Medulla oblongata (tissue), 1 donor: ENCODE results near the gene TEX29.

Experiments
- DNase-seq: peaks from one replicate; pipeline ENCODE4 v3.0.0-alpha.2; 2015; ENCODE audit errors: extremely low spot score

TEX29 gene

GRCh38 chr13:111319998-111320911 is at the start of gene TEX29:
TSS of gene TEX29 (plus strand) at chr13:111320642. CDS start at chr13:111320891, 249 bp downstream.
- DNase-seq = no peak

DNA sequence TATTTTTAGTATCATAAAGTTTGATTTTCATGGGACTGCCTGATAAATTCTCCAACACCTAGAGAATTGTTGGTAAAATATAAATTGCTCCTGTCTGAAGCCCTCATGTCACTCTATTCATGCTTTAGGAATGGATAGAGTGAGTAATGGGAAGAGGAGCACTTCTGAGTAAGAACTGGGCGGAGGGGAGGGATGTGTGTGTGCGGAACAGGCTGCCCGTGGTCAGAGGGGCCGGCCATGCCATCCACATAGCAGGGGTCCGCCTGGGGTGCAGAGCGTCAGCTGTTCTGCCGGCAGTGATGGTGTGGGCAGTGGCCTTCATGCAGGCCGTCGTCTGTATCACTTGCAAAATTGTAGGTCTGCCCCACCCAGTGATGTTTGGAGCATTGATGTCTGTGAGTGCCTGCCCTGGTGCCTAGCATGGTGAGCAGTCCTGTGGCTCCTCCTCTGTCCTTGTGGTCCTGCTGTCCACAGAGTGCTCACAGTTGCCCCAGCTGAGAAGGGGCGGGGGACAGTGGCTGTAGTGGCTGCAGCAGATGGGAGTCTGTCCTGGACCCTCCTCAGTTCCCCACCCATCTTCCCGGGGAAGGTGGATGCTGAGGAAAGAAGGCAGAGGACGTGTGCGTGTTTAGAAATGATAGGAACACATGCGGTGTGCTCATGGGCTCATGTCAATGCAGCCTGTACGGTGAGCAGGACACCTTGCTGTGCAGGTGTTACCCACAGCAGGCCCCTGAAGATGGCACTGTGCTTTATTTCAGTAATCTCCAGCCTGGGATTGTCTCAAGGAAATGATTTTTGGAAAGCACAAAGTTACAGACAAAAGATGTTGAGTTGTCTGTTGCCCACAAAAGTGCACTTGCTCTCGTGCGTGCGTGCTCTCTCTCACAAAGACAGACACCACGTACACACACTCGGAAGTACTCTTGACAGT is 49.4 kb upstream of the TEX29 start:
- DNase-seq = no peak

DNA sequence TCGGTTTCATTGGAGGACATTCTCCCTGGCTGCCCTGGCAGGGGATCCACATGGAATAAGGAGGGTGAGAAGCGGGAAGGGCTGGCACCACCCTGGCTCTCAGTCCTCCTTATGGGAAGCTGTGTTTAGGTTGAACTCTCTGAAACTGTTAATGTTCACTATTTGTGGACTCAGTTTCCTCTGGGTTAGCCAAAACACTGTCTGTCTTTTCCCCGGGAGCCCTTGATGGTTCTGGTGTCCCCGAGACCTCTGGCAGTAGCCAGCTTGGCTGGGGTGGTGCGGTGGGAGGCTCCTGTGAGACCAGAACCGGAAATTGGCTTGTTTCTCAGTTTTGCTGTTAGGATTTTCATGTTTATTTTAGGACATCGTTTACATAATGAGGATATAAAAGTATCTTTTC is 48.3 kb upstream of the TEX29 start:
- DNase-seq = no peak

DNA sequence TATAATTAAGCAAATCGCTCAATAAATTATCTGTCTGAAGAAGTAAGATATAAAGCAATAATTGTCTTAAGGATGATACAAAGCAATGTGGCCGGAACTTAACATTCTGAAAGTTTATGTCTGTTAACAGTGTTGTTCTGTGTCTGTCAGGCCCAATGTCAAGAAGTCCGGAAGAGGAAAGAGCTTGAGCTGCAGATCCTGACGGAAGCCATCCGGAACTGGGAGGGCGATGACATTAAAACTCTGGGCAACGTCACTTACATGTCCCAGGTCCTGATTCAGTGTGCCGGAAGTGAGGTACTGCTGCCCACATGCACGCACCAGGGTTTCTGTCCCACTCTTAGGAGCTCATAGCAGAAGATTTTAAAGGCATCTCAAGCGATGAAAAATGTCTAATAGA is 45.1 kb upstream of the TEX29 start:
- DNase-seq = no peak

DNA sequence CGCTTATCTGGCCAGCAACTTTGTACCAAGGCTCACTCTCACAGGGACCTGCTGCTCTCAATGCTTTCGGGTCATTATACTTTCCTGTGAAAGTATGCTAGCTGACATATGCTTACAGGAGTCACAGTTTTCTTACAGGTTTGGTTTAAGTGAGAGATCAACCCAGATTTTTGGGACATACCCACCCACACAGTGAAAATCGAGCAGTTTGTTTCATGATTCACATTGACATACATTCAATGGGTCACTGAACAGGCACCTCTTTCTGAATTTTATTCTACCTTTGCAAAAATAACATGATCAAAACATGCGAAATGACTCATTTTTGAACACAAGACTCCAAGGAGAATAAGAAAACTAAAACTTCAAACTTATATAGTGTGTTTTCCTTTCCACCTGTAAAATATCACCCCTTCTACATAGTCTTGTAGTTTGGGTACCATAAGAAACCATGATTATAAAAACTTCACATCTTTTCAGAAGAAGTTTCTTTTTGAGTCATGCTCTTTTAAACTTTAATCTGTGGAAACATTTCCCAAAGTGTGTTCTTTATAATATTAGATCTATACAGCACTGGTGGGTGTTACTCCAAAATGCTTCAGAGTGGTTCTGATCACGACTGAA is 44.3 kb upstream of the TEX29 start:
- no peak for DNase-seq

GRCh38 chr13:111278258-111278657 is 42.2 kb upstream of the TEX29 start:
- DNase-seq = no peak

GRCh38 chr13:111278743-111279652 is 41.4 kb upstream of the TEX29 start:
- DNase-seq = no peak

- DNase-seq = no peak
Observed at GRCh38 chr13:111280226-111280625, 40.2 kb upstream of the TEX29 start.

DNA sequence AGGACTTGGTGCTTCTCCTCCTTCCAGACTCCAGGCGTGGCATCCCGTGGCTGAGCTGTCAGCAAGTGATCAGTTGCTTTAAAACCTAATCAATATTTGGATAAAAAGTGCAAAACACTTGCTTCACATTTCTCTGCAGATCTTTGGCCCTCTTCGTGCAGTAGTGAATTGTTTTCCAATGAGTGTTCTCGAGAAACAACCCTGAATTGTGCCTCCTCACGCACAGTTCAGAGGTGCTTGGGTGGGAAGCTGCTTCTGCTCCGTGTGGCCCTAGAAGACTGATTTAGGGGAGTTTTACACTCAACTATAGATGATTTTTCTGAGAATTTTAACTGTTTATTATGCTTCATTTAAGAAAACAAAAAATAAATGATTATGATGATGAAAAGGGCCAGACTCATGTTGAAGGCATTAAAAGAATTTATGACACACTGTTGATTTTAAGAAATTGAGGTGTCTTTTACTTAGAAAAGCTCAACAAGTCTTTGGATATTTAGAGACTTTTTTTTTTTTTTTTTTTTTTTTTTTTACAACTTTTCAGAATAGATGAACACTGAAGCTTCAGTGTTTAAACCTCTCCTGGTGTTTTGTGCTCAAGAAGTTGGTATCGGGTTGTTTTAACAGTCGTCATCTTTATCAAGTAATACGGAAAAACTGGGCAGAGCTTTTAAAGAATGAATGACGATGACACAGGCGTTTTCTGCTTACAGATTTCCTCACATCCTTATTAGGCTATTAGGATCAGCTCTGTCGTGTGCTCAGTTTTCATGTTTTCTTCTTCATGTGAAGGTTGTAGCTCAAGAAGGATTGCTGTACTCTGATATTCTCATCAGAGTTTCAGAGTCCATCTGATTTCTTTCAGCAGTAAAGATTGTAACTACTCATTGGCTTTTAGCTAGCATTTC is 39.5 kb upstream of the TEX29 start:
- no peak for DNase-seq

DNA sequence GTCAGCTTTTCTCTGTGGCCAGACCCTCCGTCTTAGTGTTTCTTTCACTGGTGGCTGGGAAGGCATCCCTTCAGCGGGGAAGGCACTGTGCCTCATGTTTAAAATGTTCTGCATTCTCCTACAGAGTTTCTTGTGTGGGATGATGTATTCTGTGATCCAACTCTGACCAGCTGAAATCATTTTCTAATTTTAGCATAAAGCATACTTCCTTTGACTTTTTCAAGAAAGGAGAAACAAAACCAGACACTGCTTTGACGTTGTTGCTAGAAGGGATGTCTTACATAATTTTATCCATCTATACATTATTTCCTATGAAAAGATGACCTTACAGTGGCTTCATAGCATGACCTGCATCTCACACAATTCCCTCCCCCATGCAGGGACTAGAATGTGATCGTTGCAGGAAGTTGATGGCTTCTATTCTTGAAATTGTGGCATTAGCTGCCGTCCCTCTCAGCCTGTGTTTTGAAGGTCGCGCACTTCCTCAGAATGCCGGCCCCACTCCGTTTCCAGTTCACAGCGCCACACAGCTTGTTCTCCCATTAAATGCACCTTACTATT is 38.6 kb upstream of the TEX29 start:
- DNase-seq = peak; percentile 67

DNA sequence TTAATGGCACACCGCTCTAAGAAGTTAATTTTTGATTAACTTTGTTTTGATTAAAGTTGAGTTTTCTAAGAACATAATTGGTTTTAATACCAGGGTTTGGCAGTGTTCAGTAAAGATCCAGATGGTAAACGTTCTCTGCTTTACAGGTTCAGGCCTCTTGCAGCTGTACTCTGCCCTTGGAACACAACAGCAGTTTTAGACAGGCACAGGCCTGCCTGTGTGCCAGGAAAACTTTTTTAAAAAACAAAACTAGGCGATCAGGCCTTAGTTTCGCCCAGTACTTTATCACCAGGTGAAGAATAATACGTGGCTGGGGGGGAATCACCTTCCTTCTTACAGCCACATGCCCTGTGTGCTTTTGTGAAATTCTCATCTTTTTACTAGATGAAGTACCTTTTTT is 38.0 kb upstream of the TEX29 start:
- no peak for DNase-seq

GRCh38 chr13:111282997-111283396 is 37.4 kb upstream of the TEX29 start:
- DNase-seq = no peak

DNA sequence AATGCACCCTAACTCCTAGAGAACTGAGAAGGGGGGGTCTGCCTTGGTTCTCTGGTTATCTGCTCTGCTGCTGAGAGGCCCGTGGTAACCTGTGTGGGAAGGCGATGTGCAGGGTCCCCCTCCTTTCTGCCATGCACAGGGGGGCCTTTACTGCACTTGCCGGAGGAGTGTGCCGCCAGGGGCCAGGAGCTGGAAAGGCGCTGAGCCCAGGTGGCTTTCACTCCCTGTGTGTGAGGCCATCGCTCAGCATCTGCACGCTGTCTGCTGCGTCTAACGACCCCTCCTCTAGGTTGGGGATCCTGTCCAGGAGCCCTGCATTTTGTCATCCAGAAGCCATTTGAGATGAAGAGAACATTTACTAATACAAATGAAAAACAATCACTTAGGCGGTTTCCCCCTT is 37.0 kb upstream of the TEX29 start:
- DNase-seq = no peak

DNA sequence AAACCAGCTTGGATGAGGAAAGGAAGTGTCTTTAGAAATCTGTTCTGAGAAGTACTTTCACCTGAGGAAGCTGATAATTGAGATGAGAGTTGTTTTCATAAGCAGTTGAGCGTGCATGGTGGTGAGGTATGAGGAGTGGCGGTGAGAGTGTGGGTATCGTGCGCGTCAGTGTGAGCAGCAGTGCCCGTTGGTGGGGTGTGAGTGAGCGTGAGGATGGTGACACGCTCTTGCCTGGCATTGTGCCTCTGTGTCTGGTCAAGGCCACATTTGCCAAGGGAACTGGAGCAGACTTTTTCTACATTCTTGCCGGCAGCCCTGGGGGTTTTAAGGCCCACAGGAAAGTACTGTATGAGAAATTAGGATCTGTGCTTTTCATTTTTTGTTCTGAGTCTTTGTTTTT is 36.5 kb upstream of the TEX29 start:
- DNase-seq = no peak

DNA sequence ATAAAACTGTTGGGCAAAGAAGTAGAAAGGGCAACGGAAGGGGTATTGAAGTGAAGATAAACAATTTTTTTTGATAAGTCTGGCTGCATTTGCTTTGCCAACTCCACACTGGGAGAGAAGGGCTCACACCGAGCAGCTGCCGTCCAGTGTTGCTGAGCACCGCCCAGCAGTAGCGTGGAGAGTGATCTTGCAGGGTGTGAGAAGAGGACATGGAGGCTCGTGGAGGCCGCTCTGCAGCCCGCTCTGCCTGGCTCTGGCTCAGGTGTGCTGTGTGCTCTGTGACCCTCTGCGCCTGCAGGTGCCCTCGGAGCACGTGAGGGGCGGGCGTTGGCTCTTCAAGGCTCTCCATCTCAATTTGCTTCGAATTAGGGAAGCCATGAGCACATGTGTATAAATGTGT is 35.9 kb upstream of the TEX29 start:
- no peak for DNase-seq

DNA sequence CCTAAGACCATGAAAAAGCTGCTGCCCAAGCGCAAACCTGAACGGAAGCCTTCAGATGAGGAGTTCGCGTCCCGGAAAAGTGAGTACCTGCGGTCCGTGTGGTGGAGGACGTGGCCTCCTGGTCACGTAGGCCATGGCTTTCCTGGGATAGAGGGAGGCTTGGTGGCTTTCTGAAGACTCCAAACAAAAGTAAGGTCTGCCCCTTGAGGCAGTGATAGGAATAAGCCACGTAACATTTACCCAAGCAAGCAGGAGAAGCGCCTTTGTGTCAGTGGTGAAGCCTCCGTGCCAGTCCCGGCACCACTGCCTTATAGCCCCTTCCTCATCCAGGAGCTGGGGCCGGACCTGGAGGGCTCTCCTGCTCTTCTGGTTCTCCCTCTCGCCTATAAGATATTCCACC is 34.3 kb upstream of the TEX29 start:
- no peak for DNase-seq

DNA sequence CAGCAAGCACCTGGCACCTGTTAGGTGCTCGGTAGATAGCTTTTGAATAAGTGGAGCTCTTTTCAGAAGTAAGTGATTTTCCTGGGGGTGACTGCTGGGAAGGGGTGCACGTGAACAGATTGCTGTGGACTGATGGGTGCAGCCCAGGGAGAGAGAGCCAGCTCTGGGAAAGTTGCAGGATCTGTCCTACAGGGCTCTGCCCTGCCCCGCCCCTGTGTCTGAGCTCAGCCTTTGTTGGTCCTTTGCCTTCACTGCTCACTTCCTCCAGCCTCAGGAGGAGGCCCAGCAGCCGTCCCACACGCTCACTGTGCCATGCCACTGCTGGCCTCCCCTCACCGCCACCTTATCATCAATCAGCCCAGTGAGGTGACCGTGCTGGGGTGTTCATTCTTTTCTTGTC is 33.7 kb upstream of the TEX29 start:
- DNase-seq = no peak

- DNase-seq = no peak
Observed at GRCh38 chr13:111287201-111287600, 33.2 kb upstream of the TEX29 start.

- no peak for DNase-seq
Observed at GRCh38 chr13:111288276-111288675, 32.2 kb upstream of the TEX29 start.

DNA sequence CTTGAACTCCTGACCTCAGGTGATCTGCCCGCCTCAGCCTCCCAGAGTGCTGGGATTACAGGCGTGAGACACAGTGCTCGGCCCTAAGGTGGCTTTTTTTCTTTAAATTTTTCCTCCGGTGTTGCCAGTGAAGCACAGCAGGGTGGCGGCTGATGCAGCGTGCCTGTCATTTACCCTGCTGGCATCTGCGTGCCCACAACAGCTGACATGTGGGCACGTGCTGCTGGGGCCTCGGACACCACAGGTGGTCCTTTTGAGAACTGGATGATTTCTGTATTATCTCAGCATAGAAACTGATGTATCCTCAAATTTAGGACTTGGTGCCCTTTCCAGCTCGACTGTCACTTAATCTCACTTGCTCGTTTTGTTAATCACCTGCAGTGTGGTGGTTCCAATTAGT is 31.2 kb upstream of the TEX29 start:
- DNase-seq = no peak
